ENCODE results near the gene JAKMIP3.
"Not testable (repeated sequence)": the region's sequence is repeated elsewhere in the genome, so short reads cannot be mapped to it uniquely, and the experiment has no call there.

Gene JAKMIP3

DNA sequence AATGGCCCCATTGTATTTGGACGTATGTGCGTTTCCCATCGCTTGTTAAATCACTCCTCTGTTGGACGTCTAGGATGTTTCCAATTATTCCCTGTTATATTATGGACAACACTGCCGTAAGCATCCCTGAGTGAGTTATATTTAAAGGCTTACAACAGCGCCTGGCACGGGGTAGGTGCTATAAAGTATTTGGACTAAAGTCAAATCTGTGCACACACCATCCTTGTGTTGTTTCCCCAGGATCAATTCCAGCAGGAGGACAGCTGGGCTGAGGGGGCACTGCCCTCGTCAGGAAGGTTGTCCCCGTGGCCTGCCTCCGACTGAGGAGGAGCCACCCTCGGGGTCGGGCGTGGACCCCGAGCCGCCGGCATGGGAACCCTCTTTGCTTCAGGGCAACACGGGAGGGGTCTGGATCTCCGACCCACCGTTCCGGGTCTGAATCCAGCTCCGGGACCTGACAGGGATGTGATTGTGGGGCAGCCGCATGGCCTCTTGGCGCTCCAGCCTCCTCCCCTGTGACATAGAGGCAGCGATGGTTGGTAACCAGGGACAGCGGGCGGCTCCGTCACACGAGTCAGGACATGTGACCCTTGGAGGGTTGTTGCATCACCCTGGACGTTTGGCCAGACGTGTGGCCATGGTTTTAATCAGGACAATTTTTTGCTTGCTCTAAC, 1.5 kb upstream of the JAKMIP3 start:
- in situ Hi-C loops (cut with HindIII; ENCODE audit: low sequenced_read_pairs): no loop called here

DNA sequence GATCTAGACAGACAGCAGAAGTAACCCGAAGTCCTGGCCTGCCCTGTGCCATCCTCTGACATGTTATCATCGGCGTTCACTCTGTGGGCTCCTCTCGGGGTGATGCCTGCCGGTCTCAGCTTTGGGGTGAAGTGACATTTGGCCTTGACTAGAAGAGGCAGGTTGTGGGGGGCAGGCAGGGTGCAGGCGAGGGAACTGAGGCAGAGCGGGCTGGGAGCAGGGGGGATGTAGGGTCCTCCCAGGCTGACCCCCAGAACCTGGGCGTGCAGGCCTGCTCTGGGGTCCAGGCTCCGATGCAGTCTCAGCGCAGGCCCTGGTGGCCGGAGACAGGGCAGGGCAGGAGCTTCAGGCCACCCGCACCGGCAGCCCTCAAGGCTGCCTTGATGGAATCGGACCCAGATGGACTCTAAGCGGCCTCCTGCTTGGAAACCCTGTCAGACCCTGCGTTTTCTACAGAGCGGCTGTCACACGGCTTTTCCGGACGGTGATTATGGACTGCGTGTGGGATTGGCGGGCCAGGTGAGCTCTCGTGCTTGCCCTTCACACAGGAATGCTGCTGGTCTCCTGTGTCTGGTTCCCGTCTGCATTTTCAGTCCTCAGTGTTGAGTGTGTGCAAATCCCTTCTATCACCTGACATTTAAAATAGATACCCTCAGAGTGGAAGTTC, 842 bp upstream of the JAKMIP3 start:
- in situ Hi-C loops (cut with HindIII; ENCODE audit: low sequenced_read_pairs): no loop called here

DNA sequence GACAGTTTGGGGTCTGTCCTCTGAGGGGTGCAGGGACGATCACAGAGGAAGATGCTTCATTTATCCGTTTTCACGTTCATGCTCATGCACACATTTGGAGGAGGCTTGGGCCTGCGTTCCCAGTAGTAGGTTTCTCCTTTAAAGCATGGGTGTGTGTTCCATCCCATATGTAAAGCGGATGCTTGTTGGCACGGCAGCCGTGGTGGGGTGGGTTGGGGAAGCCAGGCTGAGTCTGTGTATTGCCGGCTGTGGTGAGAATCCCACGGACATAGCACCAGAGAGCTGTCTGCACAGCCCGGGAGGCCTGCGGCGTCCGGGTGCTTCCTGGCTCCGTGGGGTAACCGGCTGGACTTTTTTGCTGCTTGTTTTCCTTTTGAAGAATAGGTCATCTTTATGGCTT, 440 bp downstream of the JAKMIP3 start:
- in situ Hi-C loops (cut with HindIII; ENCODE audit: low sequenced_read_pairs): no loop called here

DNA sequence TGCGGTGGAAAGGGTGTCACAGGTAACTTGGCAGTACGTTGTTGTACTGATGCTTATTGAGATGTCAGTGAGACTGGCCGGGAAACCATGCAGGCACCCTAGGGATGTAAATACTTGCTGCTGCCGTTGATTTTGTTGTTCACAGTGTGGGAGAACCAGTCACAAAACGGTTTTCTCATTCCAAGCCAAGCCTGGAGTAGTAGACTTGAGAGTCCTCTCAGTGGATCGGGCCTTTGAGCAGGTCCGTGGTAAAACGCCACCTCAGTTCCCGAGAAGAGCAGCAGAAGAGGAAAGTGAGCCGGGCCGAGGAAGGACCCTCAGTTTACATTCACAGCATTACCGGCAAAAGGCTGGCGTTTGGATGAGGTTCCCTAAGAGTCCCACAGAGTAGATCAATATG, 1.1 kb downstream of the JAKMIP3 start:
- in situ Hi-C loops (cut with HindIII; ENCODE audit: low sequenced_read_pairs): no loop called here

DNA sequence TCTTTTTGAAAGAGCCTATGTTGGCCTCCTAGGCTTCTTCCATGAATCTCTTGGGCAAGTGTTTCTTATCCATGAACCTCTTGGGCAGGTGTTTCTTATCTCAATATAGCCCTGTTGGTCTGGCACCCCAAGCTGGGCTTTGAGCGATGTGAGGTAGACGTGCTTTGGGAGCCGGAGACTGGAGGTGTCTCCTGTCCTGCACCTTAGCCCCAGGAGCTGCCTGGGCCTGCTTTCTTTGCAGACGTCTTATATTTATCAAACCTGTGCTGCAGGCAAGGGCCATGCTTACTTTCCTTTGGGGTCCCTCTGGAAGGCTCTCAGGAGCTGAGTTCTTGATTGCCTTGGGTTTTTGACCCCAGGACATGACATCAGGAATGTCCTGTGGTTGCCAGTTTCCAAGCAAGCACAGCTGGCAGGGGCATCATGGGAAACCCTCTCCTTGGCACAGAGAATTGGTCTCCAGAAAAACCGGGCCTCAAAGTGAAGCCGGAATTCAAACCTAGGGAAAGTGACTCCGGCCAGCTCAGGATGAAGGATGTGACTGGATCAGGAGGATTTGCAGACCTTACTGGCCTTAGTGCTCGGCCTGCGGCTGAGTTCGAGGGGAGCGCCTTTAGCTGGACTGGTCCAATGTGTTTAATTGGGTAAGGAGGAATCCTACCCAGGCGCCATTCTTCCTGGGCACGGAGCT, 2.8 kb downstream of the JAKMIP3 start:
- in situ Hi-C loops (cut with HindIII; ENCODE audit: low sequenced_read_pairs): no loop called here

DNA sequence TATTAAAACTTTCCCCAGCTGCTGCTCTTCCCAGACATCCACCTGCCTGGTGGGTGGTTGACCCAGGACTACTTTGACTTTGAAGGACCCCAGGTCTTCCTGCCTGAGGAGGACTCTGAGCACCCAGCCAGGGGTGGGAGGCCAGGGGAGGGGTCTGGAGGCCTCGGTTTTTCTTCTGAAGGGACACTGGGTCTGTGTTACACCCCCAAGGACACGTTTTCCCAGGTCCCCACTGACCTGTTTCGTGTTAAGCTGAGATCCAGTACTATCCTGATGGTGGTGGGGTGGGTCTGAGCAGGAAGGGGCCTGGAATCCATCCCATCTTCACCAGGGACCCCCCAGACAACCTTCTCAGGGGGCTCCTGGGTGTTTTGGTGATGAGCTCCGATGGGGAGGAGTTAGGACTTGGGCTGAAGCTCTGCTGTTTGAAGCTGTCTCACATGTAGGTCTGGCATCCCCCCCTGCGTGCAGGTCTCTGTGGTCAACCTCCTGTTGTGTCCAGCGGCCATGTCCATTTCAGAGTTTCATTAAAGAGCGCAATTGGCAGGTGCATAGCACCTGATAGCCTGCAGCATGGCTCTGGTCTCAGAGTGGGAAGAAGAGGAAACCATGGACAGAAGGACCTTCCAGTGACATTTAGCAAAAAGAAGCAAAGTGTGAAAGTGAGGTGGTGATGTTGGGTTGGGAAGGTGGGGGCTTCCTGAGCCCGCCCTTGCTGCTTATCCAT, 3.5 kb downstream of the JAKMIP3 start:
- in situ Hi-C loops (cut with HindIII; ENCODE audit: low sequenced_read_pairs): no loop called here

DNA sequence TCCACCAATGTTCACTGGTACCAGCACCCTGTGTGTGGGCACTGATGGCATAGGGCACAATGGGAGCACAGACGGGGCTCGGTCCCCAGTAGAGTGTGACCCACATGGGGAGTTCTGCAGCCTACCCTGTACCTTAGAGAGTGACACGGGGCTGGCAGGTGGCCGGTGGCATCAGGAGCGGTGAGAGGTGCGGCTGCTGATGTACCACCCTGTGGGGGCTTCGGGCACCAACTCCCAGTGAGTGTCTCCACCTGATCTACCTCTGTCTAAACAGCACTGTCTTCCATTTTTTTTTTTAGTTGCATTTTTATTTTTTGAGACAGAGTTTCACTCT, 4.1 kb downstream of the JAKMIP3 start:
- in situ Hi-C loops (cut with HindIII; ENCODE audit: low sequenced_read_pairs): no loop called here

DNA sequence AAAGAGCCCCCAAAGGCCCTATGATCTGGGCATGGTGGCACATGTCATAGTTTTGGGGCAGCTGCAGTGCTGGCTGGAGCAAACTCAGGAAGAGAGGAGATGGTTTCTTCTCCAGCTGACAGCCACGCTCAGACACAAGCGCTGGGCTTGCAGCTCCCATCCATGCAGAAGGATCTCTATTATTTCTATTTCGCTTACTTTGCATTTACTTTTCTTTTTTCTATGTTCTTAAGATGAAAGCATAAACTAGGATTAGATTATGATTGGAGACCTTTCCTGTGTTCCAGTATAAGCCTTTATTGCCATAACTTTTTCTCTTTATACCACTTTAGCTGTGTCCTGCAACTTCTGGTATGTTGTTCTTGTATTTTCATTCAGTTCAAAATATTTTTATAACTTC, 5.0 kb downstream of the JAKMIP3 start:
- in situ Hi-C loops (cut with HindIII; ENCODE audit: low sequenced_read_pairs): no loop called here

DNA sequence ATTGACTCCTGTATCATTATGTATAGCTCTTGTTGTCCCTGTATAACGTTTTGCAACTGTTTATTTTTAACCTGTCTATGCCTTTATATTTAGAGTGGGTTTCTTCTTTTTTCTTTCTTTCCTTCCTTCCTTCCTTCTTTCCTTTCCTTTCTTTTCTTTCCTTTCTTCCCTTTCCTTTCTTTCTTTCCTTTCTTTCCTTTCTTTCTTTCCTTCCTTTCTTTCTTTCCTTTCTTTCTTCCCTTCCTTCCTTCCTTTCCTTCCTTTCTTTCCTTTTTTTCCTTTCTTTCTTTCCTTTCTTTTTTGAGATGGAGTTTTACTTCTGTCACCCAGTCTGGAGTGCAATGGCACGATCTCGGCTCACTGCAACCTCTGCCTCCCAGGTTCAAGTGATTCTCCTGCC, 5.9 kb downstream of the JAKMIP3 start:
- in situ Hi-C loops (cut with HindIII; ENCODE audit: low sequenced_read_pairs): no loop called here

DNA sequence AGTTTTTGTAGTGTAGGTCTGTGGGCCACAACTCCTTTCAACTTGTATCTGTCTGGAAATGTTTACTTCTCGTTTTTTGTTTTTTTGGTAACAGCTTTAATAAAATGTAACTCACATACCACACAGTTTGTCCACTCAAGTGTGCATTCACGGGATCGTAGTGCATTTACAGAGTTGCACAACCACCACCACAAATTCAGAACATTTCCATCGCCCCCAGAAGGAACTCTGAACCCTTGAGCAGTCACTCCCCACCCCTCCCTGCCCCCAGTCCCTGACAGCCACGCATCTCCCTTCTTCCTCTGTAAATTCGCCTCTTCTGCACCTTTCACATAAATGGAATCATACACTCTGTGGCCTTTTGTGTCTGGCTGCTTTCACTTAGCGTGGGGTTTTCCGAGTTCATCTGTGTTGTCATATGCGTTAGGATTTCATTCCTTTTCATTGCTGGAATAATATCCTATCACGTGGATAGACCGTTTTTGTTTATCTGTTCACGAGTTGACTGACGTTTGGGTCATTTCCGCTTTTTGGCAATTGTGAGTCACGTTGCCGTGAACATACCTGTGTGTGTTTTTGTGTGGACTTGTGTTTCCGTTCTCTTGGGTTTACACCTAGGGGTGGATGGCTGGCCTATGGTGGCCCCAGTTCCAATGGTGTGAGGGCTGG, 10.3 kb downstream of the JAKMIP3 start:
- in situ Hi-C loops (cut with HindIII; ENCODE audit: low sequenced_read_pairs): no loop called here

DNA sequence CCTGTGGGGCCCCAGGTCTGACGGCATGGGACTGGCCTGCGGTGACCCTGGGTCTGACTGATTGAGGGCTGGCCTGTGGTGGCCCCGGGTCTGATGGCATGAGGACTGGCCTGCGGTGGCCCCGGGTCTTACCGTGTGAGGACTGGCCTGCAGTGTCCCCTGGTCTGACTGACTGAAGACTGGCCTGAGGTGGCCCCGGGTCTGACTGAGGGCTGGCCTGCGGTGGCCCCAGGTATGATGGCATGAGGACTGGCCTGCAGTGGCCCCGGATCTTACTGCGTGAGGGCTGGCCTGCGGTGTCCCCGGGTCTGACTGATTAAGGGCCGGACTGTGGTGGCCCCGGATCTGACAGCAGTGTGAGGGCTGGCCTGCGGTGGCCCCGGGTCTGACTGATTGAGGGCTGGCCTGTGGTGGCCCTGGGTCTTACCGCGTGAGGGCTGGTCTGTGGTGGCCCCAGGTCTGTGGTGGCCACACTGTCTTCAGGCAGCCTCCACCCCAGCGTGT, 10.9 kb downstream of the JAKMIP3 start:
- in situ Hi-C loops (cut with HindIII; ENCODE audit: low sequenced_read_pairs): no loop called here

DNA sequence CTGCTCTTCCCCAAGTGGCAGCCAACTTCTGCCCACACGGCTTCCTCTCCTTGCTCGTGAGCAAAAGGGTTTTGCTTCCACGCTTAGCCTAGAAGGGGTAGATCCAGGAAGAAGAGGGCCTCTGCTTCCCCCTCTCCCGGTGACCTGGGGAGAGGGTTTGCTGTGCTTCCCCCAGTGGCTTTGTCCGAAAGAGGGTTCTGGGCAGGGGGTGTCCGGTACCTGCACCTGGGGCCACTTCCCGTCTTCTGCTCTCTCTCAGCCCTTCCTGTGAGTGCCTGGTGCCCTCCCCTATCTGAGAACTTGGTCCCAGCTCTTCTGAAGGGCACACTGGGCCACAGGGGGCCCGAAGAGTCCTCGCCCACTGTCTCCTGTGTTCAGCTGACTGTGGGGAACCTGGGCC, 11.3 kb downstream of the JAKMIP3 start:
- in situ Hi-C loops (cut with HindIII; ENCODE audit: low sequenced_read_pairs): no loop called here

DNA sequence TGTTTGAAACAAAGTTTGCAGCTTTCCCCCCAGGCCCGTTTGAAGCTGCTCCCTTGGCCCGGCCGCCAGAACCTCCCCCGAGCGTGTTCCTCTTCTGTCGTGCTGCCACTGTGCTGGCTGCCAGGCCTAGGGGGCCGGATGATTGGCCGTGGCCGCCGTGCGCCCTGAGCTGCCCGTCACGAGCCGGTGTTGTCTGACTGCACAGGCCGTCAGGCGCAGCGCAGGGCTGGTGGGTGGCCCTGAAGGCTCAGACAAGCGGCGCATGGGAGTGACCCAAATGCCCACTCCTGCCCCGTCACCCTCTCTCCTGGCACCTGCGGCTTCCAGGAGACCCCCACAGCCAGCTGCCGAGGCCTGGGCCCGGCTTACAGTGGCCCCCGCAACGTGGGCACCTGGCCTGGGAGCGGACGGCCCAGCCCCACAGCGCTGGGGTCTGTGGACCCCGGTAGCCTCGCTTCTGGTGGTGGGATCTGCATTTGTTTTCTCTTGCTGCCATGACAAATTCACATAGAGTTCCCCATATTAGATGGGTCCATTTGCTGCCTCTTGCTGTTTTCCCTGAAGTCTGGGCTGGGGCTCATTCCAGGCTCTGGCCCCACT, 13.1 kb downstream of the JAKMIP3 start:
- in situ Hi-C loops (cut with HindIII; ENCODE audit: low sequenced_read_pairs): no loop called here

DNA sequence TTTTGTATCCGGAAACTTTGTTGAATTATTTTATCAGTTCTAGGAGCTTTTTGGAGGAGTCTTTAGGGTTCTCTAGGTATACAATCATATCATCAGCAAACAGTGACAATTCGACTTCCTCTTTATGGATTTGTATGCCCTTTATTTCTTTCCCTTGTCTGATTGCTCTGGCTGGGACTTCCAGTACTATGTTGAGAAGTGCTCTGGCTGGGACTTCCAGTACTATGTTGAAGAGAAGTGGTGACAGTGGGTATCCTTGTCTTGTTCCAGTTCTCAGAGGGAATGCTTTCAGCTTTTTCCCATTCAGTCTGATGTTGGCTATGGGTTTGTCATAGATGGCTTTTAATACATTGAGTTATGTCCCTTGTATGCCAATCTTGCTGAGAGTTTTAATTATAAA, 18.6 kb downstream of the JAKMIP3 start:
- in situ Hi-C loops (cut with HindIII; ENCODE audit: low sequenced_read_pairs): not testable (repeated sequence)

DNA sequence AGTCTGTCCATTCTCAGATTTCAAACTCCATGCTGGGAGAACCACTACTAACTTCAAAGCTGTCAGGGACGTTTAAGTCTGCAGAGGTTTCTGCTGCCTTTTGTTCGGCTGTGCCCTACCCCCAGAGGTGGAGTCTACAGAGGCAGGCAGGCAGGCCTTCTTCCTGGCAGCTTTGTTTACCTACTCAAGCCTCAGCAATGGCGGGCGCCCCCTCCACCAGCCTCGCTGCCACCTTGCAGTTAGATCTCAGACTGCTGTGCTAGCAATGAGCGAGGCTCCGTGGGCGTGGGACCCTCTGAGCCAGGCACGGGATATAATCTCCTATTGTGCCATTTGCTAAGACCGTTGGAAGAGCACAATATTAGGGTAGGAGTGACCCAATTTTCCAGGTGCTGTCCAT, 27.5 kb downstream of the JAKMIP3 start:
- in situ Hi-C loops (cut with HindIII; ENCODE audit: low sequenced_read_pairs): not testable (repeated sequence)

DNA sequence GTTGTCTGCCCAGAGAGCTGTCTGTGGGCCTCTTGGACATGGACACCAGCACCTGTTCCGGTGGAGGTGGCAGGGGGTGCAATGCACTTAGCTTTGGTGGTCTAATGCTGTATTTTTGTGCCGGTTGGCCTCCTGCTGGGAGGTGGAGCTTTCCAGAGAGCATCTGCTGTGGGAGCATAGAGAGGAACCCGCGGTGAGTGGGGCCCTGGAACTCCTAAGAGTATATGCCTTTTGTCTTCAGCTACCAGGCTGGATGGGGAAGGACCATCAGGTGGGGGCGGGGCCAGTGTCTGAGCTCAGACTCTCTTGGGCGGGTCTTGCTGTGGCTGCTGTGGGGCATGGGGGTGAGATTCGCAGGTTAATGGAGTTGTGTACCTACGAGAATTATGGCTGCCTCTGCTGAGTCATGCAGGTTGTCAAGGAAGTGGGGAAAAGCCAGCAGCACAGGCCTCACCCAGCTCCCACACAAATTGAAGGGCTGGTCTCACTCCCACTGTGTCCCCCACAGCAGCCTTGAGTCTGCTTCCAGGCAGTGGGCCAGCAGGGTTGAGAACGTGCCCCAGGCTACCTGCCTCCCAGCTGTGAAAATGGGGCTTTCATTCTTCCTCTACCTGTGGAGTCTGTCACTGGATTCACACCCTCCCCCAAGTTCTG, 29.0 kb downstream of the JAKMIP3 start:
- in situ Hi-C loops (cut with HindIII; ENCODE audit: low sequenced_read_pairs): no loop called here

DNA sequence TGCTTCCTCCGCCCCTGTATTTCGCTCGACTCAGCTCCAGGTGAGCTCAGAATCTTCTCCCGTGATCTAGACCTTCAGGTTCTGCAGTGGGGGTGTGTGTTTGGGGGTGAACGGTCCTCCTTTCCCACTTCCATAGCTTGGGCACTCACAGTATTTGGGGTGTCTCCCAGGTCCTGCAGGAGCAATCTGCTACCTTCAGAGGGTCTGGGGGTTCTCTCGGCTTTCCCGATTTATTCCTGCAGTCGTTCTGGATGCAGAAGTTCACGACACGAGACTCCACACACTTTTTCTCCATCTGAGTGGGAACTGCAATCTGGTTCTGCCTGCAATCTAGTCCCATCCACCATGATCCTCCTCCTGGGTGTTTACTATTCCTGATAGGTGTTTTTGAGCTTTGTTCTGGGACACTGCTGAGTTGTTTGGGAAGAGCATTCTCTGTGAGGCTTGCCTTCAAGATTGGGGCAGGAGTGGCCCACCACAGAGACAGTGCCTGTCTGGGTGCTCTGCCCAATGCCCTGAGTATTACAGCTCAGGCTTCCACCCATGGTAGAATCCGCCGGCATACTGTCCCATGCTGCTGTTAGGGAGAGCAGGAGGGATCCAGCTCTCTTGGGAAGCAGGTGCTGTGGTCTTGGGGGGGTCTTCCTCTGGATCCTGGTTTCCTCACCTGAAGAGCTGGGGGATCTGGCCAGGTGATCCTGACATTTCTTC, 29.8 kb downstream of the JAKMIP3 start:
- in situ Hi-C loops (cut with HindIII; ENCODE audit: low sequenced_read_pairs): no loop called here

DNA sequence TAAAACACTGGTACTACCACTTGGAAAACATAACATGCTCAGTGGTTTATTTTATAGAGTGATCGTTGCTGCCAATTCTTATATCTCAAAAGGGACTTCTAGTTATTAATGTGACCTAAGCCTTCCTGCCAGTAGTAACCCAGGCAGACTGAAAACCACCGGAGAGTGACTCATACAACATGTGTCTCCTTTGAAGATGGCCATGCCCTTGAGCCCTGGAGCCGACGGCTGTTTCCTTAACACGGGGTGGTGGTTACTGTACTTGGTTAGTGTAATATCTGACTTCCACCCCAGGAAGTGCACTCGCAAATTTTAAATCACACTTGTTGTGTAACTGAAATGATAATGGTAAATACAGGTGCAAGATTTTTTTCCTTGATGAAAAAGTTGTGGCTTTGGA, 30.5 kb downstream of the JAKMIP3 start:
- in situ Hi-C loops (cut with HindIII; ENCODE audit: low sequenced_read_pairs): no loop called here

DNA sequence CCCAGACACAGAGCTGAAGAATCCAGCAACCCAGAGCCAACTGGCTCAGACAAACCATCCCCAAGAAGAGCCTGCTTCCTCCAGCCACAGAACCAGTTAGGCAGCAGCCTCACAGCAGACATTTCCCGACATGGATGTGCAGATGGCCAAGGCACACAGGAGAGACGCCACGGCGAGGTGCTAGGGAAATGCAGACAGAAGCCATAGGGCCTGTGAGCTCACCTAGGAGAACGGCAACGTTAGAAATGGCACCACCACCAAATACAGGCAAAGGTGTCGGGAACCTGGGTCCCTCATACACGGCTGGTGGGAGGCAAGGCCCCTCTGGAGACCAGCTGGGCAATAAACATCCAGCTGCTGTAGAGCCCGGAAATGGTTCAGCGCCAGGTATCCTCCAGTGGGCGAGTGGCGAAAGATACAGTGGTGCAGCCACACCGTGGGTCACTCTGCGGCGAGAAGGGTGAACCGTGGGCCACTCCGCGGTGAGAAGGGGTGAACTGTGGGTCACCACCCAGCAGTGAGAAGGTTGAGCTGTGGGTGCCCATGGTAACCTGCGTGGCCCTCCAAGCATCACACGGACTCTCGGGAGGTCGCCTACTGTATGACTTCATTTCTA, 31.2 kb downstream of the JAKMIP3 start:
- in situ Hi-C loops (cut with HindIII; ENCODE audit: low sequenced_read_pairs): no loop called here

Measured in DLD1 (cell line).